GM19043 (cell line): Measurements from ENCODE around the gene PRUNE2.
"Not testable (repeated sequence)": the region's sequence is repeated elsewhere in the genome, so short reads cannot be mapped to it uniquely, and the experiment has no call there.

Experiments
- ATAC-seq: cut with Tn5 transposase; IDR thresholded peaks from one replicate; pipeline ENCODE4 v1.9.1; 2021; ENCODE audit warnings: low read depth; ENCODE audit not compliant: unreplicated experiment

PRUNE2 gene

GRCh38 chr9:76608575-76609273, 297.2 kb downstream of the PRUNE2 start:
- ATAC-seq = no peak

GRCh38 chr9:76607730-76608436, 298.0 kb downstream of the PRUNE2 start:
- ATAC-seq = no peak

- ATAC-seq = peak; percentile 91
Observed at GRCh38 chr9:76605321-76605900, 300.5 kb downstream of the PRUNE2 start.

GRCh38 chr9:76603931-76604570, 301.9 kb downstream of the PRUNE2 start:
- ATAC-seq = no peak

- ATAC-seq = no peak
Observed at GRCh38 chr9:76603448-76603895, 302.4 kb downstream of the PRUNE2 start.

- no peak for ATAC-seq
Observed at GRCh38 chr9:76602199-76602598, 303.7 kb downstream of the PRUNE2 start.

- ATAC-seq = no peak
Observed at GRCh38 chr9:76600007-76600615, 305.8 kb downstream of the PRUNE2 start.

- ATAC-seq = no peak
Observed at GRCh38 chr9:76598981-76599380, 306.9 kb downstream of the PRUNE2 start.

- ATAC-seq = no peak
Observed at GRCh38 chr9:76595645-76596044, 310.3 kb downstream of the PRUNE2 start.

- no peak for ATAC-seq
Observed at GRCh38 chr9:76594764-76595424, 311.0 kb downstream of the PRUNE2 start.

- ATAC-seq = not testable (repeated sequence)
Observed at GRCh38 chr9:76593961-76594735, 311.8 kb downstream of the PRUNE2 start.

- ATAC-seq = no peak
Observed at GRCh38 chr9:76592974-76593347, 313.0 kb downstream of the PRUNE2 start.

- ATAC-seq = no peak
Observed at GRCh38 chr9:76592091-76592973, 313.6 kb downstream of the PRUNE2 start.

GRCh38 chr9:76591256-76591950, 314.5 kb downstream of the PRUNE2 start:
- ATAC-seq = no peak

GRCh38 chr9:76588316-76588715, 317.6 kb downstream of the PRUNE2 start:
- ATAC-seq = no peak

GRCh38 chr9:76586390-76587314, 319.3 kb downstream of the PRUNE2 start:
- no peak for ATAC-seq
